Kidney (tissue), 14 donors: Measurements from ENCODE around the gene ABCG1. TPM values are rescaled to one million over a fixed set of nuclear protein-coding genes. Genes with fewer than 3 reads are reported as not detected.

Source experiments
- DNase-seq, 5 donors: peaks; one replicate each; pipeline ENCODE4 v3.0.0-alpha.2; 2013 to 2020
- FAIRE-seq: peaks from 2 replicates; lab custom pipeline; 2012; peaks lifted over from hg19 to GRCh38; lab: Jason Lieb, UNC
- H3K27ac ChIP-seq, 2 donors: one replicate each; pipeline ENCODE4 v1.7.0; 2013; ENCODE audit warnings: low read depth in 2 of 2, low read length in 2 of 2, inconsistent platforms in 1 of 2
- H3K27me3 ChIP-seq: one replicate; pipeline ENCODE4 v1.7.1; 2013; ENCODE audit warnings: low read length, inconsistent platforms; ENCODE audit not compliant: control insufficient read depth, insufficient read depth
- H3K36me3 ChIP-seq, 3 donors: one replicate each; pipeline versions ENCODE4 v1.7.0 to v1.7.1; 2013; ENCODE audit warnings: low read length in 3 of 3, control low read depth in 1 of 3, inconsistent platforms in 1 of 3; ENCODE audit not compliant: insufficient read depth in 3 of 3, control insufficient read depth in 2 of 3
- H3K4me1 ChIP-seq, 3 donors: one replicate each; pipeline versions ENCODE4 v1.7.0 to v1.7.1; 2013; ENCODE audit warnings: low read length in 3 of 3, inconsistent platforms in 1 of 3, low read depth in 1 of 3; ENCODE audit not compliant: control insufficient read depth in 2 of 3, insufficient read depth in 2 of 3
- H3K4me3 ChIP-seq, 3 donors: one replicate each; pipeline versions ENCODE4 v1.7.0 to v1.8.1; 2013; ENCODE audit warnings: low read length in 3 of 3, control low read depth in 1 of 3, inconsistent platforms in 1 of 3
- H3K9ac ChIP-seq, 3 donors: one replicate each; pipeline versions ENCODE4 v1.7.0 to v1.7.1; 2013; ENCODE audit warnings: low read length in 3 of 3, control low read depth in 1 of 3, inconsistent platforms in 1 of 3
- H3K9me3 ChIP-seq, 3 donors: one replicate each; pipeline versions ENCODE4 v1.7.0 to v1.7.1; 2013; ENCODE audit warnings: low read length in 3 of 3, control low read depth in 1 of 3, inconsistent platforms in 1 of 3; ENCODE audit not compliant: control insufficient read depth in 2 of 3, insufficient read depth in 1 of 3
- CTCF ChIP-seq: IDR thresholded peaks from 3 replicates; pipeline ENCODE4 v1.5.1; 2012; ENCODE audit warnings: mild to moderate bottlenecking, moderate library complexity, borderline replicate concordance; ENCODE audit not compliant: insufficient read depth; ENCODE audit errors: extremely low read depth
- intact Hi-C: fragments of 100-400 bp; cut with DNase I; formaldehyde crosslinking; loops from one replicate; pipeline ENCODE4 v1.11.1; 2022
- polyA plus RNA-seq: library from polyadenylated mRNA; stranded (reverse); fragments of 350-450 nt; fragmentation: Illumina TruSeq; extraction: RNeasy Lipid Tissue Mini Kit (QIAGEN cat#74804); gene quantifications from one replicate; pipeline ENCODE4 v1.2.3, GENCODE V29; 2014; ENCODE audit warnings: low read depth, low replicate concordance; ENCODE audit not compliant: insufficient read depth
- total RNA-seq: library from RNA; stranded (reverse); fragmentation: NEBNext Ultra II Directional; extraction: Animal tissue kit (Norgen Biotek cat#: 25700); gene quantifications from one replicate; pipeline ENCODE4 v1.2.1, GENCODE V29; 2021
- donor health status: control.
- donor health status: control.
- donor health status: control.
- donor health status: control.
- donor health status: control.
- donor health status: DM: yes; HTN: yes; CAD: no.
- donor health status: Normal renal cell carcinoma (clear cell type).

ABCG1 gene
- total and polyA plus RNA-seq, 2 donors from 2014 or later = 5.6 to 27.6 TPM

- FAIRE-seq = no peak
- intact Hi-C loops = no loop called here
- H3K9me3 ChIP-seq = no peaks in the 10 kb centered on the region
- H3K27me3 ChIP-seq = peaks cover 2% of the 10 kb centered on the region
- H3K27ac ChIP-seq = no peak overlapping the region
- H3K9ac ChIP-seq = no peak overlapping the region
- no peak overlapping the region for H3K4me3 ChIP-seq
- H3K4me1 ChIP-seq = peaks cover 0 to 5% (median 2%) of the 10 kb centered on the region in 3 donors
- peak in 1 of 5 donors; percentile 46 for DNase-seq
- TF ChIP-seq CTCF = no peak
- H3K36me3 ChIP-seq = no peaks in the 10 kb centered on the region
Measured at GRCh38 chr21:42216726-42217572, 2.0 kb upstream of the ABCG1 start.

- no peak for FAIRE-seq
- no peaks in the 10 kb centered on the region for H3K9me3 ChIP-seq
Measured at GRCh38 chr21:42219606-42220137, 732 bp downstream of the ABCG1 start.

GRCh38 chr21:42220138-42220701 lies 1.3 kb downstream of the ABCG1 start:
- TF ChIP-seq CTCF = no peak
- Histone ChIP-seq H3K9me3 (no peaks in the 10 kb centered on the region), H3K27ac (peak overlapping the region; percentile 49 to 57), H3K9ac (peak overlapping the region in 2 of 3 donors; percentile 54 to 70), H3K4me1 (peaks cover 0 to 5% (median 2%) of the 10 kb centered on the region in 3 donors), H3K4me3 (peak overlapping the region; percentile 56 to 80 (median 59)), H3K27me3 (peaks cover 2% of the 10 kb centered on the region), H3K36me3 (no peaks in the 10 kb centered on the region)
- peak; percentile 47 for FAIRE-seq
- intact Hi-C loops = no loop called here
- DNase-seq = peak; percentile 79 to 96 (median 89)

More at GRCh38 chr21:42219606-42220137, 732 bp downstream of the ABCG1 start:
- peak overlapping the region in 2 of 3 donors; percentile 54 to 70 for H3K9ac ChIP-seq
- peaks cover 0 to 5% (median 2%) of the 10 kb centered on the region in 3 donors for H3K4me1 ChIP-seq
- DNase-seq = peak in 4 of 5 donors; percentile 48 to 89 (median 62)
- intact Hi-C loops = no loop called here
- H3K4me3 ChIP-seq = peak overlapping the region; percentile 56 to 80 (median 59)
- H3K27me3 ChIP-seq = peaks cover 2% of the 10 kb centered on the region
- H3K27ac ChIP-seq = peak overlapping the region; percentile 23 to 57
- H3K36me3 ChIP-seq = no peaks in the 10 kb centered on the region
- no peak for TF ChIP-seq CTCF
